T-helper 1 cell treated with Interleukin-12 subunit alpha and Interleukin-12 subunit beta and Interleukin-4 antibody, amounts not matched to agents 30 μg/mL and 1 μg/mL, for 36 hours (primary cell): ENCODE results near the gene ARSA.
"Not testable (repeated sequence)": the region's sequence is repeated elsewhere in the genome, so short reads cannot be mapped to it uniquely, and the experiment has no call there.

Experiments
- H3K27ac Mint-ChIP-seq: one replicate; pipeline ENCODE4 v1.8.0; 2021; ENCODE audit warnings: mild to moderate bottlenecking, mixed read lengths
- H3K27me3 Mint-ChIP-seq: one replicate; pipeline ENCODE4 v1.8.0; 2021; ENCODE audit warnings: low read depth, mixed read lengths
- H3K36me3 Mint-ChIP-seq: one replicate; pipeline ENCODE4 v1.8.0; 2021; ENCODE audit warnings: low read depth, mixed read lengths
- H3K4me1 Mint-ChIP-seq: one replicate; pipeline ENCODE4 v1.8.0; 2021; ENCODE audit warnings: low read depth, mixed read lengths
- H3K4me3 Mint-ChIP-seq: one replicate; pipeline ENCODE4 v1.8.0; 2021; ENCODE audit warnings: mild to moderate bottlenecking, moderate library complexity, mixed read lengths
- H3K9me3 Mint-ChIP-seq: one replicate; pipeline ENCODE4 v1.8.0; 2021; ENCODE audit warnings: mixed read lengths

Gene ARSA

DNA sequence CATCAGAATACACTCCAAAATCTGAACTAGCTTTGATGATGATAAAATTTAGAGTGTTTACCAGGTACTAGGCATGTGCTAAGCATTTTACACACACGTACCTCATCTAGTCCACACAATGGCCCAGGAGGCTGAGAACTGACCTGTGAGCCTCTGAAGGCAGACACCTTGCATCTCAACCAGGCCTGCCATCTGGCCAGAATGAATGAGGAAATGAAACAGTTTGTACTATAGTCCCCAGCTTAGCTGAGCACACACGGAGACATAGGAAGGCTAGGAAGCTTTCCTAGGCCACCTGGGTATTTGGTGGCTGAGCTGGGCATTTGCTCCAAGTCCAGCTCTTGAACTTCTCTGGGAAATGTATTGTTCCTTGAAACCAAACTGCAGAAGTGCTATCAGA lies 37.8 kb upstream of the ARSA start:
- no peaks in the 10 kb centered on the region for H3K4me1 Mint-ChIP-seq
- no peaks in the 10 kb centered on the region for H3K36me3 Mint-ChIP-seq
- H3K9me3 Mint-ChIP-seq, result no peaks in the 10 kb centered on the region
- peaks cover 24% of the 10 kb centered on the region for H3K27me3 Mint-ChIP-seq
- H3K27ac Mint-ChIP-seq, result no peak overlapping the region
- no peak overlapping the region for H3K4me3 Mint-ChIP-seq

DNA sequence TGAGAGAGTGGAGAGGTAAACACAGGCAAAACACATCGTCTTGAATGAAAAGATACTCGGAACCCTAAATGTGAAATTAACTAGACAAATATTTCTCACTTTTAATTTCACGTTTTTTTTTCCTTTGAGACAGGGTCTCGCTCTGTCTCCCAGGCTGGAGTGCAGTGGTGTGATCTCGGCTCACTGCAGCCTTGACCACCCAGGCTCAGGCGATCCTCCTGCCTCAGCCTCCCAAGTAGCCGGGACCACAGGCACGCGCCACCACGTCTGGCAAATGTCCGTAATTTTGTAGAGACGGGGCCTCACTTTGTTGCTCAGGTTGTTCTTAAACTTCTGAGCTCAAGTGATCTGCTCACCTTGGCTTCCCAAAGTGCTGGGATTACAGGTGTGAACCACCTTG lies 37.3 kb upstream of the ARSA start:
- peaks cover 22% of the 10 kb centered on the region for H3K27me3 Mint-ChIP-seq
- H3K36me3 Mint-ChIP-seq, result no peaks in the 10 kb centered on the region
- no peak overlapping the region for H3K27ac Mint-ChIP-seq
- H3K4me1 Mint-ChIP-seq, result no peaks in the 10 kb centered on the region
- H3K4me3 Mint-ChIP-seq, result no peak overlapping the region
- no peaks in the 10 kb centered on the region for H3K9me3 Mint-ChIP-seq

DNA sequence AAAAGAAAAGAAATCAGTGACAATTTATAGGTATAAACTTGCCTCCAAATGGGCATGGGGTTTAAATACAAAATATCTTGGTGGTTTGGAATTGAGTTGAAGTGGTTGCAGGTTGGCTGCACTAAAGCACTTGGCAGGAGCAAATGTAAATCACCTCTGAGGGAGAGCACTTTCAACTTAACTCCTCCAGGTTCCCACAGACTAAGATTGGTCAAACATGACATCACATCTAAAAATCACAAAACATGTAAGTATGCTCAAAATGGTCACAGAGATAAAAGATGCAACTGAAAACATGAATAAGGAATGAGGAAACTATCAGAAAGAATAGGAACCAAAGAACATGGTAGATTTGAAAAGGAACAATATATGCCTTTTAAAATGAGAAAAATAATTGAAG lies 32.4 kb upstream of the ARSA start:
- Mint-ChIP-seq H3K27ac (no peak overlapping the region), H3K4me3 (no peak overlapping the region), H3K27me3 (peaks cover 8% of the 10 kb centered on the region), H3K36me3 (no peaks in the 10 kb centered on the region), H3K9me3 (no peaks in the 10 kb centered on the region), H3K4me1 (no peaks in the 10 kb centered on the region)

DNA sequence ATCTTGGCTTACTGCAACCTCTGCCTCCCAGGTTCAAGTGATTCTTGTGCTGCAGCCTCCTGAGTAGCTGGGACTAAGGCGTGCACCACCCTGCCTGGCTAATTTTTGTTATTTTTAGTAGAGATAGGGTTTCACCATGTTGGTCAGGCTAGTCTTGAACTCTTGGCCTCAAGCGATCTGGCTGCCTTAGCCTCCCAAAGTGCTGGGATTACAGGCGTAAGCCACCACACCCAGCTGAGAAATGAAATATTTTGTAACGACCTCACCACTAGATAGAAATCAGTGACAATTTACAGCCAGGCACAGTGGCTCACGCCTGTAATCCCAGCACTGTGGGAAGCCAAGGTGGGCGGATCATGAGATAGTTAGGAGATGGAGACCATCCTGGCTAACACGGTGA lies 31.8 kb upstream of the ARSA start:
- not testable (repeated sequence) for H3K27ac Mint-ChIP-seq, H3K27me3 Mint-ChIP-seq, H3K9me3 Mint-ChIP-seq, H3K4me3 Mint-ChIP-seq, H3K4me1 Mint-ChIP-seq, H3K36me3 Mint-ChIP-seq

DNA sequence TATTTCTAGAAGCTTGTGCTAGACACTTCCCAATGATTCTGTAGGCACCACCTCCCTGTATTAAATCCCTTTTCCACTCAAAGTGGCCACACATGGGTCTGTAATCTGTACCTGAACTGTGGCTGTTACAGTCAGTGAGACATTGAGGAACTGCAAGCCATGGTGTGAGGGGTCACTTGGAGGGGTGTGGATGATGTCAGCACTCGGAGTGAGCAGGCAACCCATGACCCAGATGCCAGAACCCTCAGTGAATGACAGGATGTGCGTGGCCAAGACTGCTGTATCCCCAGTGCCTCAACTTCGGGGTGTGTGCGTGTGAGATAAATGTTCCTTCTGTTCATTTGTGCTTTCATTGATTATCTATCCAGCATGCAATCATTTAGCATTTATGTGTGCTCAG lies 30.0 kb upstream of the ARSA start:
- Mint-ChIP-seq H3K27me3 (peaks cover 5% of the 10 kb centered on the region), H3K36me3 (no peaks in the 10 kb centered on the region), H3K4me3 (no peak overlapping the region), H3K4me1 (no peaks in the 10 kb centered on the region), H3K27ac (no peak overlapping the region), H3K9me3 (no peaks in the 10 kb centered on the region)

DNA sequence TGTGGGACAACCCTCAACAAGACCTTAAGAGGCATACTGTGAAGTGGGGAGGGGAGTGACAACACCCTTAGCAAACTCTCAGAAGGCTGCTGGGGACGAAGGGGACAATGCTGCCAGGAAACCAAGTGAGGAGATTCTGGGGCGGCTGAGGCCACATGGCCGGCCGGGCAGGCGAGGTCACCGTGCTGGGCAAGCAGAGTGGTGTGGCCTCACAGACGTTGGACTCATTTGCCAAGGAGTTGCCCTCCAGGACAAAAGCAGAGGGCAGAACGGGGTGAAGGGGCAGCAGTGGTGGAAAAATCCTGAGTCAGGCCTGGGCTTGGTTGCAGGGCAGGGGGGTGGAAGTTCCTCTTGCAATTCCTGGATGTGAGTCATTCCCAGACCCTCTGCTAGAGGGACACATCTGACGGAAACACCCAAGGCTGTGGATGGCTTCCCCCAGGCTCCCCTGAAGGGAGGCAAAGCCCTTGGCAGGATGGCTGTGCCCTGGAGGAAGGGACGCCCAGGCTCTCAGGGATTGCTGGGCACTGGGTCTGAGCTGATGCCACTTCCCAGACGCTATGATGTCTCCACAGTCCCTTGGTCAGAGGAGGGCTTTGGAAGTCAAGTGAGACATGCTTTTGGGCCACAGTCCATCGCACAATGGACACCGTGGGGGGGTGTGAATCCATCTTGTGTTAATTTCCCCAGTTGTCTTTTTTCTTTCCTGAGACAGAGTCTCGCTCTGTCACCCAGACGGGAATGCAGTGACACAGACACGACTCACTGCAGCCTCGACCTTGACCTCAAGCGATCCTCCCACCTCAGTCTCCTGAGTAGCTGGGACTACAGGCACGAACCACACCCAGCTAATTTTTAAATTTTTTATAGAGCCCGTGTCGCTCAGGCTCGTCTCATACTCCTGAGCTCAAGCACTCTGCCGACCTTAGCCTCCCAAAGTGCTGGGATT lies 28.4 kb upstream of the ARSA start:
- H3K36me3 Mint-ChIP-seq, result no peaks in the 10 kb centered on the region
- H3K4me1 Mint-ChIP-seq, result no peaks in the 10 kb centered on the region
- no peak overlapping the region for H3K27ac Mint-ChIP-seq
- peaks cover 4% of the 10 kb centered on the region for H3K27me3 Mint-ChIP-seq
- H3K9me3 Mint-ChIP-seq, result no peaks in the 10 kb centered on the region
- no peak overlapping the region for H3K4me3 Mint-ChIP-seq

DNA sequence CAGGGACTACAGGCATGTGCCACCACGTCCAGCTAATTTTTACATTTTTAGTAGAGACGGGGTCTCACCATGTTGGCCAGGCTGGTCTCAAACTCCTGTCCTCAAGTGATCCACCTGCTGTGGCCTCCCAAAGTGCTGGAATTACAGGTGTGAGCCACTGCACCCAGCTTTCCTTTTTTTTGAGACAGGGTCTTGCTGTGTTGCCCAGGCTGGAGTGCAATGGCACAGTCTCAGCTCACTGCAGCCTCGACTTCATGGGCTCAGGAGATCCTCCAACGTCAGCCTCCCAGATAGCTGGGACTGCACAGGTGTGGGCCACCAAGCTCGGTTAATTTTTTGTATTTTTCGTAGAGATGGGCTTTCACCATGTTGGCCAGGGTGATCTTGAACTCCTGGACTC lies 26.7 kb upstream of the ARSA start:
- not testable (repeated sequence) for H3K4me3 Mint-ChIP-seq, H3K27me3 Mint-ChIP-seq, H3K9me3 Mint-ChIP-seq, H3K27ac Mint-ChIP-seq, H3K4me1 Mint-ChIP-seq, H3K36me3 Mint-ChIP-seq

DNA sequence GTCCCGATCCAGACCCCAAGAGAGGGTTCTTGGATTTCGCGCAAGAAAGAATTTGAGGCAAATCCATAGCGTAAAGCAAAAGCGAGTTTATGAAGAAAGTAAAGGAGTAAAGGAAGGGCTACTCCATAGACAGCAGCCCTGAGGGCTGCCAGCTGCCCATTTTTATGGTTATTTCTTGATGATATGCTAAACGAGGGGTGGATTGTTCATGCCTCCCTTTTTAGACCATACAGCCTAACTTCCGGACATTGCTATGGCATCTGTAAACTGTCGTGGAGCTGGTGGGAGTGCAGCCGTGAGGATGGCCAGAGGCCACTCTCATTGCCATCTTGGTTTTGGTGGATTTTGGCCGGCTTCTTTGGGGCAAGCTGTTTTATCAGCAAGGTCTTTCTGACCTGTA lies 25.3 kb upstream of the ARSA start:
- no peaks in the 10 kb centered on the region for H3K36me3 Mint-ChIP-seq
- no peaks in the 10 kb centered on the region for H3K27me3 Mint-ChIP-seq
- peaks cover 6% of the 10 kb centered on the region for H3K9me3 Mint-ChIP-seq
- H3K27ac Mint-ChIP-seq, result no peak overlapping the region
- no peaks in the 10 kb centered on the region for H3K4me1 Mint-ChIP-seq
- no peak overlapping the region for H3K4me3 Mint-ChIP-seq

DNA sequence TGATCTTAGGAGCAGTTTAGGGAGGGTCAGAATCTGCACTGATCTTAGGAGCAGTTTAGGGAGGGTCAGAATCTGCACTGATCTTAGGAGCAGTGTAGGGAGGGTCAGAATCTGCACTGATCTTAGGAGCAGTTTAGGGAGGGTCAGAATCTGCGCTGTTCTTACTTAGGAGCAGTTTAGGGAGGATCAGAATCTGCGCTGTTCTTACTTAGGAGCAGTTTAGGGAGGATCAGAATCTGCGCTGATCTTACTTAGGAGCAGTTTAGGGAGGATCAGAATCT lies 15.8 kb upstream of the ARSA start:
- H3K9me3 Mint-ChIP-seq, H3K36me3 Mint-ChIP-seq, H3K27ac Mint-ChIP-seq, H3K4me3 Mint-ChIP-seq, H3K4me1 Mint-ChIP-seq: not testable (repeated sequence)
- H3K27me3 Mint-ChIP-seq, result peaks cover 16% of the 10 kb centered on the region

DNA sequence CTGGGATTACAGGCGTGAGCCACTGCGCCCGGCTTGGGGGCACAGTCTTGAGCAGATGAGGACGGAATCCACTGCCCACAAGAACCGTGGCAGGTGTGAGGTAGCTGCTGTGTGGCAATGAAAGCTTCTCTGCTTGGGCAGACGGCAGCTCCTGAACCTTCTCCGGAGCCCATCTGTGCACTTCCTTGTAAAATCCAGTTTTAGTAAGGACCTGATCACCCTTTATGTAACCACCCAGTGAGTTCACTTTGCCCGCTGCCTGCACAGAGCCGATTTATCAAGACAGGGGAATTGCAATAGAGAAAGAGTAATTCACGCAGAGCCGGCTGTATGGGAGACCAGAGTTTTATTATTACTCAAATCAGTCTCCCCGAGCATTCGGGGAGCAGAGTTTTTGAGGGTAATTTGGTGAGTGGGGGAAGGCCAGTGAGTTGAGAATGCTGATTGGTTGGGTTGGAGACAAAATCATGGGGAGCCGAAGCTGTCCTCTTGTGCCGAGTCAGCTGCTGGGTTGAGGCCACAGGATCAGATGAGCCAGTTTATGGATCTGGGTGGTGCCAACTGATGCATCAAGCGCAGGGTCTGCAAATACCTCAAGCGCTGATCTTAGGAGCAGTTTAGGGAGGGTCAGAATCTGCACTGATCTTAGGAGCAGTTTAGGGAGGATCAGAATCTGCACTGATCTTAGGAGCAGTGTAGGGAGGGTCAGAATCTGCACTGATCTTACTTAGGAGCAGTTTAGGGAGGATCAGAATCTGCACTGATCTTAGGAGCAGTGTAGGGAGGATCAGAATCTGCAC lies 15.3 kb upstream of the ARSA start:
- H3K9me3 Mint-ChIP-seq, H3K4me1 Mint-ChIP-seq, H3K27ac Mint-ChIP-seq, H3K4me3 Mint-ChIP-seq, H3K36me3 Mint-ChIP-seq: not testable (repeated sequence)
- H3K27me3 Mint-ChIP-seq, result peaks cover 16% of the 10 kb centered on the region

DNA sequence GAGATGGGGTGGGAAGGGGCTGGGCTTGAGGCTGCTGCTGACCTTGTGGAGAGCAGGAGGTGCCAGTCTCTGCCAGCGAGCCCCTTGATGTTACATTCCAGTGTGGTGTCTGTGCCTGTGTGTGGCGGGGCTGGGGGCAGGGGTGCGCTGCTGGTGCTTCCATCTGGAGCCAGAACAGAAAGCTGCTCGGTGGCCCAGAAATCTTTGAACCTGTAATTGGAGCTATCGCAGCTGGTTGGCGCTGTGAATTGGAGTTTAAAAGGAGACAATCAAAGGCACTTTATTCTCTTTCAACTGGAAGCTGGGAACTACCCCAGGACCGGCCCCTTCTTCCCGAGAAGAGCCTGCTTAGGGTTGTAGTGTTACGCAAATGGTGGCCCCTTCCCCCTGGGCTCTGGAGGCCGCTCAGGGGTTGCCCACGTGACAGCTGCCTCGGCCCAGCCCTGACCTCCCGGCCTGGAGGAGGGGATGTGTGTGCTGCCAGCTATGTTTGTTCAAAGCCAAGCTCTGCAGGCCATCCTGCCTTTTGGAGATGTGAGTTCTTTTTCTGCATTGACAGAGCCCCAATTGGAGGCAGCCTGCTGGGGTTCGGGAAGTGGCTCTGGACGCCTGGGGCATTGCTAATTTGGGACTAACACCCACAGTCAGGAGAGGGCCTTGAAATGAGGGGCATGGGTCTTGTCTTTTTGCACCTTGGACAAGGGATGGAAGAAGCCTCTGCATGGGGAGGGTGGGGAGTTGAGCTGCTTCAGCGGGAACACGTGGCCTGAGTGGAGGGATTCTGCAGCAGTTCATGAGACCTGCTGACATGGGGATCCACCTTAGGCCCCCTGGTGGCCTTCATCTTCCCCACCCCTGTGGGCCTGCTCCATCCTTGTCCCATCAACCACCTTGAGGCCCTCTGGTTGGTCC lies 14.0 kb upstream of the ARSA start:
- no peak overlapping the region for H3K27ac Mint-ChIP-seq

DNA sequence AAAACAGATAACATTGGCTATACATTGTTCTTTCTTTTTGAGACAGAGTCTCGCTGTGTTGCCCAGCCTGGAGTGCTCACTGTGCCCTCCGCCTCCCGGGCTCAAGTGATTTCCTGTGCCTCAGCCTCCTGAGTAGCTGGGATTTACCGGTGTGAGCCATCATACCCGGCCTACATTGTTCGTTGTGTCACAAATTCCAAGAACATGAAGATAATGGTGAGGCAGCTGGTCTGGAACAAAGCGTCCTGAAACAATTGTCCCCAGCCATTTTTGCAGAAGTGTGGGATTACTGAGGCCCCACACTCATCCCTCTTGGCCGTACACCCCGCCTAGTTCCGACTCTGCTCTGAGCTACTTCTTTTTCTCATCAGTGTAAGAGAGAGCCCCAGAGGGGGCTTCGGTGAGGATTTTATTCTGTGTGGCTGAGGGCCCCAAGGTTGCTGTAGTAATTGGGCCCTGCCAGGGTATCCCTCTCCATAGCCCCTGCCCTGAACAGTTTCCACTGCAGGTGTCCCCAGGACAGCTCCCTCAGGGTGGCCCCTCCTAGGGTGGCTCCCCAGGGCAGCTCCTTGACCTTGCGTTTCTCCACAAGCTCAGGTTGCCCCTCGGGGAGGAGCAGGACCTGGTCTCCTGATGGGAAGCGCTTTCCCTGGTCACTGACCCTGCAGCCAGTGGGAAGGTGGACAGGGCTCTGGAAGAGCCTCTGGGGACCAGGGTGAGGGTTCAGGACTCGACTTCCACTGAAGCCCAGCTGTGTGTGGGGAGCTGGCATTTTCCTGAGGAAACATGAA lies 13.1 kb upstream of the ARSA start:
- no peak overlapping the region for H3K4me3 Mint-ChIP-seq
- H3K9me3 Mint-ChIP-seq, result no peaks in the 10 kb centered on the region
- H3K27me3 Mint-ChIP-seq, result peaks cover 16% of the 10 kb centered on the region
- H3K36me3 Mint-ChIP-seq, result no peaks in the 10 kb centered on the region
- no peak overlapping the region for H3K27ac Mint-ChIP-seq
- no peaks in the 10 kb centered on the region for H3K4me1 Mint-ChIP-seq

More for the DNA sequence above, 14.0 kb upstream of the ARSA start:
- Mint-ChIP-seq H3K36me3 (no peaks in the 10 kb centered on the region), H3K27me3 (peaks cover 16% of the 10 kb centered on the region), H3K4me1 (no peaks in the 10 kb centered on the region), H3K9me3 (peaks cover 4% of the 10 kb centered on the region), H3K4me3 (no peak overlapping the region)

DNA sequence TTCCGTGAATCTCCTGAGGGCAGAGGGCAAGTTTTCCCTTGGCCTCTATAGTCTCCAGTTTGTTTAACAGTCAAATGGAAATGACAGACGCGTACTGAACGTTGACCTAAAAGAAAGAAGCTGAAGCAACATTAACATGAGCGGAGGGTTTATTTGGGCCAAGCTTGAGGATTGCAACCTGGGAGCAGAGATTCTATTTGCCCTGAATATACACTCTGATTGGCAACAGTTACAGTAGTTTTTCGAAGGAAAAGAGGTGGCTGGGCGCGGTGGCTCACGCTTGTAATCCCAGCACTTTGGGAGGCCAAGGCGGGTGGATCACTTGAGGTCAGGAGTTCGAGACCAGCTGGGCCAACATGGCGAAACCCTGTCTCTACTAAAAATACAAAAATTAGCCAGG lies 12.3 kb upstream of the ARSA start:
- not testable (repeated sequence) for H3K27ac Mint-ChIP-seq, H3K36me3 Mint-ChIP-seq, H3K4me1 Mint-ChIP-seq, H3K9me3 Mint-ChIP-seq, H3K4me3 Mint-ChIP-seq
- H3K27me3 Mint-ChIP-seq, result peaks cover 15% of the 10 kb centered on the region

DNA sequence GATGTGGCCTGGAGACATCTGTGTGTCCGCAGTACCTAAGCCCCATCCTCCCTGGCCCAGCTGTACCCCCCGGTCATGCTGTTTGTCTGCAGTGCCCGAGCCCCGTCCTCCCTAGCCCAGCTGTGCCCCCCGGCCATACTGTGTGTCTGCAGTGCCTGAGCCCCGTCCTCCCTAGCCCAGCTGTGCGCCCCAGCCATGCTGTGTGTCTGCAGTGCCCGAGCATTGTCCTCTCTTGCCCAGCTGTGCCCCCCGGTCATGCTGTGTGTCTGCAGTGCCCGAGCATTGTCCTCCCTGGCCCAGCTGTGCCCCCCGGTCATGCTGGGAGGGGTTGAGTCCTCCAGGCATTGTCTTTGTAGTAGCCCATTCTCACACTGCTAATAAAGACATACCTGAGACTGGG lies 7.6 kb upstream of the ARSA start:
- Mint-ChIP-seq H3K9me3 (no peaks in the 10 kb centered on the region), H3K36me3 (no peaks in the 10 kb centered on the region), H3K4me3 (no peak overlapping the region), H3K27ac (no peak overlapping the region), H3K4me1 (no peaks in the 10 kb centered on the region), H3K27me3 (peaks cover 8% of the 10 kb centered on the region)
